Measurements from ENCODE around the gene MEF2C.

DNA sequence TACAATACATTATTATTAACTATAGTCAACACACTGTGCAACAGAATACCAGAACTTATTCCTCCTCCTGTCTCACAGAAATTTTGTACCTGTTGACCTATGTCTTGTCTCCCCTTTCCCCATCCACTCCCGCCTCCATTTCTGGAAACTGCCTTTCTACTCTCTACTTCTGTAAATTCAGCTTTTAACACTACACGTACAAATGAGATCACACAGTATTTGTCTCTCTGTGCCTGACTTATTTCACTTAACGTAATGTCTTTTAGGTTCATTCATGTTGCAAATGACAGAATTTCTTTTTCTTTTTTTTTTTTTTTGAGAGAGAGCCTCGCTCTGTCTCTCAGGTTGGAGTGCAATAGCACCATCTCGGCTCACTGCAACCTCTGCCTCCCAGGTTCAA, 19.5 kb downstream of the MEF2C start:
- TF ChIP-seq, protein P1, sequence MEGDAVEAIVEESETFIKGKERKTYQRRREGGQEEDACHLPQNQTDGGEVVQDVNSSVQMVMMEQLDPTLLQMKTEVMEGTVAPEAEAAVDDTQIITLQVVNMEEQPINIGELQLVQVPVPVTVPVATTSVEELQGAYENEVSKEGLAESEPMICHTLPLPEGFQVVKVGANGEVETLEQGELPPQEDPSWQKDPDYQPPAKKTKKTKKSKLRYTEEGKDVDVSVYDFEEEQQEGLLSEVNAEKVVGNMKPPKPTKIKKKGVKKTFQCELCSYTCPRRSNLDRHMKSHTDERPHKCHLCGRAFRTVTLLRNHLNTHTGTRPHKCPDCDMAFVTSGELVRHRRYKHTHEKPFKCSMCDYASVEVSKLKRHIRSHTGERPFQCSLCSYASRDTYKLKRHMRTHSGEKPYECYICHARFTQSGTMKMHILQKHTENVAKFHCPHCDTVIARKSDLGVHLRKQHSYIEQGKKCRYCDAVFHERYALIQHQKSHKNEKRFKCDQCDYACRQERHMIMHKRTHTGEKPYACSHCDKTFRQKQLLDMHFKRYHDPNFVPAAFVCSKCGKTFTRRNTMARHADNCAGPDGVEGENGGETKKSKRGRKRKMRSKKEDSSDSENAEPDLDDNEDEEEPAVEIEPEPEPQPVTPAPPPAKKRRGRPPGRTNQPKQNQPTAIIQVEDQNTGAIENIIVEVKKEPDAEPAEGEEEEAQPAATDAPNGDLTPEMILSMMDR (IDR thresholded peaks at IDR 0.05) = no peak
- no peak for TF ChIP-seq EZH2phosphoT487 (IDR thresholded peaks at IDR 0.05)
- no peak for TF ChIP-seq EZH2 (IDR thresholded peaks at IDR 0.05)
